Prostate gland (tissue), 2 donors: ENCODE results near the gene FBXL19. TPM values are rescaled to one million over a fixed set of nuclear protein-coding genes. Genes with fewer than 3 reads are reported as not detected.

Experiments used
- DNase-seq: peaks from one replicate; pipeline ENCODE4 v3.0.0-alpha.2; 2019; ENCODE audit warnings: low spot score
- H3K27ac ChIP-seq, 2 donors: fragments of 200-600 bp; sonication (generic); 2 replicates each; pipeline ENCODE4 v1.5.1; 2017 to 2019
- H3K27me3 ChIP-seq: fragments of 200-600 bp; sonication (generic); replicated peaks from 2 replicates; pipeline ENCODE4 v1.5.1; 2019; ENCODE audit not compliant: insufficient read depth
- H3K36me3 ChIP-seq, 2 donors: fragments of 200-600 bp; sonication (generic); 1 replicate in 1 of 2; 2 replicates in 1 of 2; pipeline versions ENCODE4 v1.5.1 to v1.8.1; 2017 to 2019
- H3K4me1 ChIP-seq: fragments of 200-600 bp; sonication (generic); replicated peaks from 2 replicates; pipeline ENCODE4 v1.5.1; 2019
- H3K4me3 ChIP-seq, 2 donors: fragments of 200-600 bp; sonication (generic); 2 replicates each; pipeline ENCODE4 v1.5.1; 2017 to 2019
- H3K9me3 ChIP-seq: fragments of 200-600 bp; sonication (generic); 2 replicates; pipeline ENCODE4 v1.5.1; 2017
- POLR2A ChIP-seq: fragments of 450-650 bp; IDR thresholded peaks from one replicate; pipeline ENCODE4 v1.6.1; 2016; ENCODE audit warnings: antibody characterized with exemption, mild to moderate bottlenecking
- POLR2AphosphoS5 ChIP-seq: sonication (generic); formaldehyde crosslinking; IDR thresholded peaks from one replicate; pipeline ENCODE4 v1.6.1; 2017; ENCODE audit warnings: antibody characterized with exemption
- WGBS: methylation state at CpG from one replicate; pipeline ENCODE4 v1.1.5; 2018; 5-methylcytosine and 5-hydroxymethylcytosine counted together
- intact Hi-C: fragments of 100-400 bp; cut with DNase I; formaldehyde crosslinking; loops from one replicate; pipeline ENCODE4 v1.14.2; 2022
- microRNA counts, 2 donors: library from miRNA; unstranded; fragments of <30 nt; microRNA quantifications; one replicate each; lab custom pipeline; 2016 to 2017
- microRNA-seq: library from miRNA; unstranded; fragments of <30 nt; microRNA quantifications from one replicate; pipeline ENCODE4, GENCODE V29; 2016
- small RNA-seq, 2 donors: library from RNA; depleted of rRNA; stranded (forward); fragments of <200 nt; gene quantifications; one replicate each; pipeline ENCODE3, GENCODE V24; 2016
- total RNA-seq, 2 donors: library from RNA; depleted of rRNA; stranded (reverse); fragments of >200 nt; gene quantifications; one replicate each; pipeline ENCODE4 v1.1.0, GENCODE V29; 2016
- TF ChIP-seq, protein P1 (sequence below), 4 experiments: fragments of 200-600 bp in 2 of 4; fragments of 450-650 bp in 2 of 4; sonication (generic) in 2 of 4; IDR thresholded peaks; 1 replicate in 3 of 4; 2 replicates in 1 of 4; pipeline ENCODE4 v1.5.1; 2016 to 2019; ENCODE audit warnings: antibody characterized with exemption in 4 of 4, mild to moderate bottlenecking in 2 of 4, moderate library complexity in 2 of 4

Gene FBXL19
- total RNA-seq, 2 donors from 2014 or later: 23.5 to 125 TPM

DNA sequence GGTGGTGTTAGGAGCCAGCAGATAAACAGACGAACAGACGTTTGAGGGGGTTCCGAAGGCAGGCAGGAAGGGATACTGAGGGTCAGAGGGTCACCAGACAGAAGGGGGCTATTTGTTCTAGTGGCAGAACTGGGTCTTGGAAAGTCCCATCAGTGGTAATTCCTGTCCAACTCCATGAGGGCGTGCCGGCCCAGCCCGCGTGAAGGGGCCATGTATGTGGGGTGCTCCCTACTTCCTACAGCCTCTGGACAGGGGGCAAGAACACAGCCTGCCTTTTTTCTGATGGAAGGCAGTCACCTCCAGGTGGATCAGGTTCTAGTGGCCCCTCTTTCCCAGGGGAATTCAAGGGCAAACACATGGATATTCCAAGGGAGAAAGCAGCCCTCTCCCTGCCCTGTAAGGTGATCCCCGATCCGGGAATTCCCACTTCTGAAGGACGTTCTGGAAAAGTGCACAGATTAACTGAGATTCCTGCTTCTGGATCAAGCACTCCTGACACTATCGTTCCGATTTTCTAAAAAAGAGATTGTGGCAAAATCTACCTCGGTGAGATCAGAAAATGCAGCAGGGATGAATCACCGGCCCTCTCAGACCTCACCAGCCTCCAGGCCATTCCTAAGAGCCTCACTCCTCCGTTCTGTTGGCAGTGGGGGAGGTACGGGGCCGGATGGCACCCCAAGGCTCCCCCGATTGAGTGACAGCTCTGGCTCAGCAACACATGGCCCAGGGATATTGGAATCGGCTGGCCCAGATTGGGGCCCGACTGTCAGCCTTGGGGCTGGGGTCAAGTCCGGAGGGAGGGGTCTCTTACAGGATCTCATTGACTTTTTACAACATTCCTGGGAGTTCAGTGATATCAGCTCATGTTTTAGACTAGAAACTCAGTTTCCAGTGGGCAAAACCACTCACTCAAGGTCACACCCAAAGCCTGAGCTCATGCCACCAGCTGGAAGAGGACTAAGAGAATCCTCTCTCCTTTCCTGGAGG, 74.6 kb downstream of the FBXL19 start:
- H3K4me3 ChIP-seq: peak overlapping the region; percentile 29 to 38
- peak overlapping the region in 1 of 2 donors; percentile 38 for H3K27ac ChIP-seq
- H3K27me3 ChIP-seq: no peaks in the 10 kb centered on the region
- WGBS: 79% methylated on average over 21 of the region's 21 CpGs
- H3K9me3 ChIP-seq: no peaks in the 10 kb centered on the region
- no peak for DNase-seq
- intact Hi-C loops: loop anchor here (5.0 kb wide), 1 partner anchor 34 kb away; the partner anchor contains the start of gene STX4
- no peaks in the 10 kb centered on the region for H3K4me1 ChIP-seq
- TF ChIP-seq POLR2AphosphoS5 (no peak), POLR2A (no peak)
- TF ChIP-seq, protein P1, sequence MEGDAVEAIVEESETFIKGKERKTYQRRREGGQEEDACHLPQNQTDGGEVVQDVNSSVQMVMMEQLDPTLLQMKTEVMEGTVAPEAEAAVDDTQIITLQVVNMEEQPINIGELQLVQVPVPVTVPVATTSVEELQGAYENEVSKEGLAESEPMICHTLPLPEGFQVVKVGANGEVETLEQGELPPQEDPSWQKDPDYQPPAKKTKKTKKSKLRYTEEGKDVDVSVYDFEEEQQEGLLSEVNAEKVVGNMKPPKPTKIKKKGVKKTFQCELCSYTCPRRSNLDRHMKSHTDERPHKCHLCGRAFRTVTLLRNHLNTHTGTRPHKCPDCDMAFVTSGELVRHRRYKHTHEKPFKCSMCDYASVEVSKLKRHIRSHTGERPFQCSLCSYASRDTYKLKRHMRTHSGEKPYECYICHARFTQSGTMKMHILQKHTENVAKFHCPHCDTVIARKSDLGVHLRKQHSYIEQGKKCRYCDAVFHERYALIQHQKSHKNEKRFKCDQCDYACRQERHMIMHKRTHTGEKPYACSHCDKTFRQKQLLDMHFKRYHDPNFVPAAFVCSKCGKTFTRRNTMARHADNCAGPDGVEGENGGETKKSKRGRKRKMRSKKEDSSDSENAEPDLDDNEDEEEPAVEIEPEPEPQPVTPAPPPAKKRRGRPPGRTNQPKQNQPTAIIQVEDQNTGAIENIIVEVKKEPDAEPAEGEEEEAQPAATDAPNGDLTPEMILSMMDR (IDR thresholded peaks at IDR 0.05): no peak
- no peaks in the 10 kb centered on the region for H3K36me3 ChIP-seq

MicroRNA genes within 50 kb of the gene (microRNA counts, 767-probe panel; counts per million panel counts)
- microRNA hsa-miR-762 (lab: Ali Mortazavi, UCI): 1,117 to 2,180 counts per million in 2 donors

Small RNA genes lying within 50 kb of the gene (microRNA-seq; reads per million reads assigned to microRNA genes)
- gene MIR4519: not detected
- not detected for gene MIR762

Small RNA genes lying within 50 kb of the gene (small RNA-seq; reads per million reads assigned to genes)
- 0 reads per million in 2 donors for gene AC135048.1
- gene MIR4519: 0 reads per million in 2 donors
- gene MIR762: 0 reads per million in 2 donors

Other genes with a start within 250 kb of the FBXL19 start
- gene SRCAP, start 224.4 kb upstream of the FBXL19 start, total RNA-seq: 10 to 100 TPM; 42.8 to 79.0 TPM
- gene PHKG2, start 175.1 kb upstream of the FBXL19 start, total RNA-seq: 10 to 100 TPM; 37.2 to 45.2 TPM
- gene CFAP119, start 161.5 kb upstream of the FBXL19 start, total RNA-seq: 10 to 100 TPM in 1 of 2 donors, 1 to 10 TPM in 1; 3.1 to 13.2 TPM
- 100 to 1,000 TPM in 1 of 2 donors, 10 to 100 TPM in 1; 89.9 to 113 TPM for gene RNF40, start 161.2 kb upstream of the FBXL19 start, total RNA-seq
- 10 to 100 TPM; 17.9 to 24.0 TPM for gene ZNF629, start 136.4 kb upstream of the FBXL19 start, total RNA-seq
- gene BCL7C, start 29.5 kb upstream of the FBXL19 start, total RNA-seq: 10 to 100 TPM; 54.2 to 54.8 TPM
- 10 to 100 TPM in 1 of 2 donors, 1 to 10 TPM in 1; 9.8 to 13.9 TPM for gene CTF1, start 27.0 kb upstream of the FBXL19 start, total RNA-seq
- 100 to 1,000 TPM in 1 of 2 donors, 10 to 100 TPM in 1; 74.6 to 114 TPM for gene ORAI3, start 25.5 kb downstream of the FBXL19 start, total RNA-seq
- gene SETD1A, start 34.2 kb downstream of the FBXL19 start, total RNA-seq: 10 to 100 TPM in 1 of 2 donors, 1 to 10 TPM in 1; 10.0 to 29.1 TPM
- 10 to 100 TPM; 10.3 to 10.7 TPM for gene HSD3B7, start 61.6 kb downstream of the FBXL19 start, total RNA-seq
- under 1 TPM; 0.36 to 0.91 TPM for gene STX1B, start 87.1 kb downstream of the FBXL19 start, total RNA-seq
- 10 to 100 TPM; 40.7 to 51.7 TPM for gene STX4, start 110.0 kb downstream of the FBXL19 start, total RNA-seq
- 10 to 100 TPM; 15.6 to 21.4 TPM for gene ZNF668, start 150.7 kb downstream of the FBXL19 start, total RNA-seq
- gene ZNF646, start 150.8 kb downstream of the FBXL19 start, total RNA-seq: 10 to 100 TPM; 26.3 to 33.7 TPM
- 1 to 10 TPM; 2.5 TPM for gene PRSS53, start 165.4 kb downstream of the FBXL19 start, total RNA-seq
- gene VKORC1, start 171.2 kb downstream of the FBXL19 start, total RNA-seq: 100 to 1,000 TPM; 106 to 175 TPM
- gene BCKDK, start 184.8 kb downstream of the FBXL19 start, total RNA-seq: 10 to 100 TPM; 78.5 to 80.6 TPM
- 100 to 1,000 TPM in 1 of 2 donors, 10 to 100 TPM in 1; 92.6 to 115 TPM for gene KAT8, start 194.1 kb downstream of the FBXL19 start, total RNA-seq
- gene PRSS8, start 212.2 kb downstream of the FBXL19 start, total RNA-seq: 100 to 1,000 TPM in 1 of 2 donors, 10 to 100 TPM in 1; 29.9 to 118 TPM
- gene PRSS36, start 226.5 kb downstream of the FBXL19 start, total RNA-seq: 1 to 10 TPM; 4.3 to 4.7 TPM